ENCODE data around the gene CENPI. TPM values are rescaled to one million over a fixed set of nuclear protein-coding genes. Genes with fewer than 3 reads are reported as not detected.

CENPI gene
- total RNA-seq (2014; rRNA removed; shearing (Covaris generic)) = 6.8 and 7.3 TPM in 2 replicates

GRCh38 chrX:101097546-101098453, at the start of gene CENPI:
TSS of gene CENPI (plus strand) at chrX:101098204. CDS start at chrX:101101071, 2,867 bp downstream.

GRCh38 chrX:101051549-101052302, 46.3 kb upstream of the CENPI start, which contains the start of gene TRMT2B:
TSS of gene TRMT2B (minus strand) at chrX:101052111. CDS start at chrX:101042289, 9,822 bp downstream.

GRCh38 chrX:101078716-101079598, 19.0 kb upstream of the CENPI start, which contains the start of gene TMEM35A:
TSS of gene TMEM35A (plus strand) at chrX:101078879. CDS start at chrX:101079003, 124 bp downstream.

Other genes with a start within 250 kb of the CENPI start
- not detected in 2 replicates for gene NOX1, start 223.8 kb upstream of the CENPI start, total RNA-seq (2014; rRNA removed; shearing (Covaris generic))
- not detected in 2 replicates for gene XKRX, start 169.3 kb upstream of the CENPI start, total RNA-seq (2014; rRNA removed; shearing (Covaris generic))
- gene ARL13A, start 128.5 kb upstream of the CENPI start, total RNA-seq (2014; rRNA removed; shearing (Covaris generic)) = not detected in 2 replicates
- 7.9 and 9.7 TPM in 2 replicates for gene TRMT2B, start 46.1 kb upstream of the CENPI start, total RNA-seq (2014; rRNA removed; shearing (Covaris generic))
- gene TMEM35A, start 19.3 kb upstream of the CENPI start, total RNA-seq (2014; rRNA removed; shearing (Covaris generic)) = not detected in 2 replicates
- gene DRP2, start 121.6 kb downstream of the CENPI start, total RNA-seq (2014; rRNA removed; shearing (Covaris generic)) = 0.19 TPM in 1 of 2 replicates, not detected in the other
- gene TAF7L, start 193.1 kb downstream of the CENPI start, total RNA-seq (2014; rRNA removed; shearing (Covaris generic)) = not detected in 2 replicates

Data from A375 (cell line).